Dendritic cell treated with granulocyte-macrophage colony-stimulating factor and Interleukin-4, amounts not matched to agents 40 ng/mL and 50 ng/mL, for 4 days (primary cell): ENCODE results near the gene DAB1.

Experiments
- H3K27ac Mint-ChIP-seq: one replicate; pipeline ENCODE4 v1.8.0; 2022; ENCODE audit warnings: mild to moderate bottlenecking, mixed read lengths
- H3K27me3 Mint-ChIP-seq: one replicate; pipeline ENCODE4 v1.8.0; 2022; ENCODE audit warnings: mild to moderate bottlenecking, mixed read lengths
- H3K36me3 Mint-ChIP-seq: one replicate; pipeline ENCODE4 v1.8.0; 2022; ENCODE audit warnings: low read depth, mixed read lengths
- H3K4me1 Mint-ChIP-seq: one replicate; pipeline ENCODE4 v1.8.0; 2022; ENCODE audit warnings: low read depth, mixed read lengths
- H3K4me3 Mint-ChIP-seq: one replicate; pipeline ENCODE4 v1.8.0; 2022; ENCODE audit warnings: mild to moderate bottlenecking, moderate library complexity, mixed read lengths
- H3K9me3 Mint-ChIP-seq: one replicate; pipeline ENCODE4 v1.8.0; 2022; ENCODE audit warnings: mixed read lengths
- intact Hi-C: fragments of 100-400 bp; cut with micrococcal nuclease; formaldehyde crosslinking; loops from one replicate; pipeline ENCODE4 v1.15.0; 2022

The DAB1 gene

DNA sequence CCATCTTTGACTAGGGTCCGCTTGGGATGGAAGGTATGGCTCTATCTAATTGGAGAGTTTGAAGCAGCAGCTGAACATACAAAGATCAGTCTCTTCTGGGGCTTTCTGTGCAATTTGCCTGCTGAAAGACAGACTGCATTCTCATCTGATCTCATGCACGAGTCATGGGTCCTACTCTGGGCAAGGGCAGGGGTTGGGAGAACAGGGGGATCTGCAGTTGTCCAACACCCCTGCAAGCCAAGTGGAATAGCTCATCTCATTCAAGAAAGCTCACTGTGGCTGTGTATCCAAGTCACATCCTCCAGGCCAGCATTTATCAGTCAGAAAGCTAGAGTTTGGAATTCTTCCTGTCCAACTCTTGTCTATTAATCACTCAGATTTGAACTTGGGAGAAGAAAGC lies 280.9 kb downstream of the DAB1 start:
- Mint-ChIP-seq H3K4me1 (no peaks in the 10 kb centered on the region), H3K36me3 (no peaks in the 10 kb centered on the region), H3K27me3 (no peaks in the 10 kb centered on the region), H3K27ac (no peak overlapping the region), H3K9me3 (no peaks in the 10 kb centered on the region), H3K4me3 (no peak overlapping the region)
- intact Hi-C loops, result no loop called here

DNA sequence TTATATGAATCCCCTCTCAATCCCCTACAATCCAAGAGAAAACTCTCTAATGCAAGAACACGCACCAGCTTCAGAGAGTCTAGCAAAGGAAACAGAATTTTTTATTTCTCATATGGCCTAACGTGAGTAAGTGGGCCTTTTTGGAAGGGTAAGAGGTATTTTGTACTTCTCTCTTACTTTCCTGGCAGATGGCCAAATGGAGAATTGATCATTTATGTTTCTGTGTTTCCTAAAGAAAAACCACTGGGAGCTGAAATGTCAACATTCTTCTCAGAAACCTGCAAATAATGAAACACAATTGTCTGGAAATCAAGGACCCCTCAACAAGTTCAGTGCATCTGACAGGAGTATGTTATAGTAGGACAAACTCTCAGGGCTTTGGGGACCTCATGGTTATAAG lies 281.7 kb downstream of the DAB1 start:
- intact Hi-C loops, result no loop called here
- H3K27me3 Mint-ChIP-seq, result no peaks in the 10 kb centered on the region
- H3K4me1 Mint-ChIP-seq, result no peaks in the 10 kb centered on the region
- H3K36me3 Mint-ChIP-seq, result no peaks in the 10 kb centered on the region
- no peak overlapping the region for H3K27ac Mint-ChIP-seq
- H3K9me3 Mint-ChIP-seq, result no peaks in the 10 kb centered on the region
- H3K4me3 Mint-ChIP-seq, result no peak overlapping the region

DNA sequence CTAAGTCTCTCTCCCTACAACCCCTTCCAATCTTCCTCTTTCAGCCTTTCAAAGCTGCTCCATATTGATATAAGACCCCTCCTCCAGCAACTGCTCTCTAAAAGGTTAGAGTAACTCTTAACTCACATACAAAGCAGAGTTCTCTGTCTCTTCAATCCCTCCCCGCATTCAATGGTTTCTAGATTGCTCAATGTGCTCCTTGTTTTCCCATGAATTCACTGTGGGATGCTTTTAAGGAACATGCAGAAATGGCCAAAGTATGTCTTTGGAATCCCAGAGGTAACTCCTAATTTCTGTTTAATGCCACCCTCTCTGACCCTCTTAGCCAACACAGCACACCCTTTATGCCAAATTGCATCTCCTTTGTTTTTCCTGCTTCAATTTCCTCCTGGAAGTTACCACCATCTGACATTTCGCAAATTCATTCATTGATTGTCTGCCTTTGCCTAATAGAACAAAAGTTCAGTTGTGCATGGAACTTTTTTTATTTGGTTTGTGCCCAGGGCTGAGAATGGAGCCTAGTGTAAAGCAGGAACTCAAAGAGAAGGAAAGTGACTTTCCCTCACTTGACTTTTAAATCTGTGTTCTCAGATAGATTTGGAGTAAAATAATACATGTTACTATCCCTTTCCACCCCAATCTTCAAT lies 285.3 kb downstream of the DAB1 start:
- H3K36me3 Mint-ChIP-seq, result no peaks in the 10 kb centered on the region
- no peak overlapping the region for H3K4me3 Mint-ChIP-seq
- no peaks in the 10 kb centered on the region for H3K4me1 Mint-ChIP-seq
- no peaks in the 10 kb centered on the region for H3K27me3 Mint-ChIP-seq
- no peak overlapping the region for H3K27ac Mint-ChIP-seq
- H3K9me3 Mint-ChIP-seq, result no peaks in the 10 kb centered on the region
- intact Hi-C loops, result no loop called here

DNA sequence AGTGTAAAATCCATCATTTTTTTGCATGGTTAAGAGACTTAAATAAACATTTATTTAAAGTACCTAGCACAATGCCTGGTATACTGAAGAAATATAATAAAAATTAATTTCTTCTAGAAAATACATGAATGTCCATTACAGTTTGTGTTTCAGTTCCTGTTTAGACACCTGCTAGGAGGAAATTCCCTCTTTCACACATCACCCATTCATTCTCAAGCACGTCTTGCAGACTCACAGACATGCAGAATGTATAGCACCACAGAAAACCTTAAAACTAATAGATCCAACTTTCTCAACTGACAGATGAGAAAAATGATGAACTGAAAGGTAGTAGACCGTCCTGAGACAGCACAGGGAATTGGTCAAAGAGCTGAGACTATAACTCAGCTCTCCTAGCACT lies 285.9 kb downstream of the DAB1 start:
- no peak overlapping the region for H3K4me3 Mint-ChIP-seq
- intact Hi-C loops, result no loop called here
- no peaks in the 10 kb centered on the region for H3K9me3 Mint-ChIP-seq
- no peaks in the 10 kb centered on the region for H3K27me3 Mint-ChIP-seq
- H3K36me3 Mint-ChIP-seq, result no peaks in the 10 kb centered on the region
- no peaks in the 10 kb centered on the region for H3K4me1 Mint-ChIP-seq
- no peak overlapping the region for H3K27ac Mint-ChIP-seq

DNA sequence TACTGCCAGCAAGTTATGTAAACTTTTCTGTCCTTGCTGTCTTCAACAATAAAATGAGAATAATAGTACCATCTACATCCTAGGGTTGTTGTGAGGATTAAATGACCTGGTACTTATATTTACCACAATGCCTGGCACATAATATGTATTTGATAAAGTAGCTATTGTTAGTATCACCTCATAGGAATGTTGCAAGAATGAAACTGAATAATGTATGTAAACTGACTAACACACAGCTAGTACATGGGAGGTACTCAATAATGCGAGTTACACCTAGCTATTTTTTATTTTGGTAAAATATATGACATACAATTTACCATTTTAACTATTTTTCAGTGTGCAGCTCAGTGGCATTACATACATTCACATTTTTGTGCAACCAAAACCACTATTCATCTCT lies 289.1 kb downstream of the DAB1 start:
- Mint-ChIP-seq H3K4me3 (no peak overlapping the region), H3K36me3 (no peaks in the 10 kb centered on the region), H3K27ac (no peak overlapping the region), H3K27me3 (no peaks in the 10 kb centered on the region), H3K4me1 (no peaks in the 10 kb centered on the region), H3K9me3 (no peaks in the 10 kb centered on the region)
- intact Hi-C loops, result no loop called here

DNA sequence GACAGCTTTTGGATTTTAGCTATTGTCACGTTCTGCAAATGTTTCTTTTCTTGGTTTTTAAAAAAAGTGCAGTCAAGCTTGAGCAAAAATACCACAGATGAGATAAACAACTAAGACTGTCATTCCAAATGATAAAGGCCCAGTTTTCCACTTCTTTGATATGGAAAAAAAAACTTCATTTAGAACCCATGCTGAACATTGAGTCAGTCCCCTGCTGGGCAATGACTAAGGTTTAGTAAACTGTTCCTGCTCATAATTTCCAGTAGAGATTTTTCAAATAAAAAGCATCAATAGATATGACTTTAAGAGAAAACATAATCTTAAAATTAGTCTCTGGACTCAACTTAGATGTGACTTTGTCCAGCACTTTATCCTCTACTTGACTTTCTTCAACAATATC lies 290.2 kb downstream of the DAB1 start:
- Mint-ChIP-seq H3K9me3 (no peaks in the 10 kb centered on the region), H3K36me3 (no peaks in the 10 kb centered on the region), H3K27me3 (no peaks in the 10 kb centered on the region), H3K4me3 (no peak overlapping the region), H3K27ac (no peak overlapping the region), H3K4me1 (no peaks in the 10 kb centered on the region)
- intact Hi-C loops, result no loop called here

DNA sequence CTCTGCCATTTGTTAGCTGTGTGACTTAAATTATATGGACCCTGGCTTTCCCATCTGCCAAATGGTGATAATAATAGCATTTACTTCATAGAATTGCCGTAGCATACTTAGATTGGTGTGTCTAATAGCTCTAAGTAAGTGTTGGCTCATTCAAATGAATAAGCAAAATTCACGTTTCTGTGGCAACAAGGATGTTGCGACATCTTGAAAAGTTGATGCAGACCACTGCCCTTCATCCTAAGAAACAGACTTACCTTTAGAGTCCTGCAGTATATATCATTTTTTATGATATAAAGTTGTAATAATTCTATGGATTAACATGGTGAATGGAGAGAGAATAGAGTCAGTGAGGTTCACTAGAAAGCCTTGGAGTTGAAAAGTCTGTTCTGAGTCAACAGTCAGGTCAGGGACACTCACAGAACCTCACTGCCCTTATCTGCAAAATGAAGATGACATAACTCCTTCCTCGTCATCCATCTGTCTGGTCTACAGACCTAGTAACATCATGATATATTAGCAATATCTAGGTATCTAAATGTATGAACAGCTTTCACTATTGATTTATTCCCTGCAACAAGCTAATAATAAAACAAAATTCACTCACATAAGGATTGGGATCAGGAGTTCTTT lies 290.8 kb downstream of the DAB1 start:
- no peaks in the 10 kb centered on the region for H3K9me3 Mint-ChIP-seq
- intact Hi-C loops, result no loop called here
- H3K27ac Mint-ChIP-seq, result no peak overlapping the region
- no peak overlapping the region for H3K4me3 Mint-ChIP-seq
- H3K27me3 Mint-ChIP-seq, result no peaks in the 10 kb centered on the region
- H3K36me3 Mint-ChIP-seq, result no peaks in the 10 kb centered on the region
- no peaks in the 10 kb centered on the region for H3K4me1 Mint-ChIP-seq

DNA sequence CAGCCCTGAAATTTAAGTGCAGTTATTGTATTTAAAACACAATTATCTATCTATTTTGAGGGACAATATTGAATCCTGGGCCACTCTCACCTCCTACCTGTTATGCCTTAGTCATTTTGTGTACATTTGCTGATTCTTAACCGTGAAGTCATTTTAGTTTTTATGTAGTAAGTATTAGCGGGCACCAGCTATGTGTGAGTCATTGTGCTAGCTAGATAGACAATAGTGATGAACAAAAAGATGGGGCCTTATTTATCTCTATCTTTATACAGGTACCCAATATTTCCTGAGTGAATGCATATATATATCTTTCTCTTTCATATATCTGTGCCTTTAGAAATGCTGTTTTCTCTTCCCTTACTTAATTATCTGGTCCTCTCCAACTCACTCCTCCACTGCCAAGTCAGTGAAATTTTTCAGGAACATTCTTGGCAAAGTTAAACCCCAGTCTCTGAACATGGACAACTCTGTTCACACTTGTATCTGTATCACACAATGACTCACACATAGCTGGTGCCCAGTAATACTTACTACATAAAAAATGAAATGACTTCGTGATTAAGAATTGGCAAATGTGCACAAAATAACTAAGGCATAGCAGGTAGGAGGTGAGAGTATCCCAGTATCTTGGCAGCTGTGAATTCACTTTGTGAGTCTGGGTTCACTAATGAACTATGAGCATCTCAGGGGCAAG lies 292.0 kb downstream of the DAB1 start:
- Mint-ChIP-seq H3K4me1 (no peaks in the 10 kb centered on the region), H3K27ac (no peak overlapping the region), H3K36me3 (no peaks in the 10 kb centered on the region), H3K27me3 (no peaks in the 10 kb centered on the region), H3K4me3 (no peak overlapping the region), H3K9me3 (no peaks in the 10 kb centered on the region)
- intact Hi-C loops, result no loop called here

DNA sequence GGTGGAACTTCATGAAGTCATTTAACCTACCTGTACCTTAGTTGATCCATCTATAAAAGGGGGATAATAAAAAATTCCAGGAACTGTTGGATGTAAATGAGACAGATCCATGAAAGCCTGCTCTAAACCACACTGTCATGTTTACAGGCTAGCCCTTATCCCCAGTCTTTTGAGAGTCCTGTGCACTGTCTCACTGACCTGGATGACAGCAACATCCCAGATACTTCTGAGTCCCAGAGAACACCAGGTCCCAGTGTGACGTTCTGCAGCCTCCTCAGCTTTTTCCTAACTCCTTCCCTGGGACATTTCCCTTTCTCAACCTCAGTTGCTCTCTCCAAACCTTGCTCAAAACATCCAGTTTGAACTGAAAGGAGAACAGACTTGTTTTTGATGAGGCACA lies 292.6 kb downstream of the DAB1 start:
- no peak overlapping the region for H3K4me3 Mint-ChIP-seq
- H3K27me3 Mint-ChIP-seq, result no peaks in the 10 kb centered on the region
- intact Hi-C loops, result no loop called here
- no peaks in the 10 kb centered on the region for H3K36me3 Mint-ChIP-seq
- no peaks in the 10 kb centered on the region for H3K4me1 Mint-ChIP-seq
- no peak overlapping the region for H3K27ac Mint-ChIP-seq
- H3K9me3 Mint-ChIP-seq, result no peaks in the 10 kb centered on the region

DNA sequence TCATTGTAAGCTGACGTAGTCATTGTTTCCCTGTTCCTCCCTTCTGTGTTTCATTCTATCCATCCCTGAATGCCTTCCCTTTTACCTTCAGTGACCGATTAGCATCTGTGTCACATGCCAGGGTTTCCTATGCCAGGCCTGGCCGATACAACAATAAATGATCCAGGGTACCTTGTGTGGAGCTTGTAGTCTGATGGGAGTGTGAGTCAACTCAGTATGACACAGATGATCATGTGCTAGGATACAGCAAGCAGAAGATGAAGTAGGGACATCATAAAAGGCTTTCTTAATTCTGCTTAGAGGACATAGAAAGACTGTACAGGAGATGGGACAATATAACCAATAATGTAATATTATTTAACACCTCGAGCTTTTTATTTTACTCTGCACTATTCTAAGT lies 294.0 kb downstream of the DAB1 start:
- H3K36me3 Mint-ChIP-seq, result no peaks in the 10 kb centered on the region
- no peak overlapping the region for H3K27ac Mint-ChIP-seq
- no peaks in the 10 kb centered on the region for H3K4me1 Mint-ChIP-seq
- H3K4me3 Mint-ChIP-seq, result no peak overlapping the region
- H3K9me3 Mint-ChIP-seq, result no peaks in the 10 kb centered on the region
- intact Hi-C loops, result no loop called here
- no peaks in the 10 kb centered on the region for H3K27me3 Mint-ChIP-seq

DNA sequence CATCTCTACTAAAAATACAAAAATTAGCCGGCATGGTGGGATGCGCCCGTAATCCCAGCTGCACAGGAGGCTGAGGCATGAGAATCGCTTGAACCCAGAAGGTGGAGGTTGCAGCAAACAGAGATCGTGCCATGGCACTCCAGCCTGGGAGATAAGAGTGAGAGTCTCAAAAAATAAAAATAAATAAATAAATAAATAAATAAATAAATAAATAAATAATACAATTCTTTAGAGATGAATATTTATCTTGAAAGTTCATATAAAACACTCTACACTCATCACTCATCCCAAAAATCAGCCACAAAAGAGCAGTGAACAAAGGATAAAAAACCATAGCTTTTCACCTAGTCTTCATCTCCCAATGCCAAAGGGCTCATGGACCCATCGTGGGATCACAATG lies 295.9 kb downstream of the DAB1 start:
- intact Hi-C loops, result no loop called here
- Mint-ChIP-seq H3K27me3 (no peaks in the 10 kb centered on the region), H3K9me3 (no peaks in the 10 kb centered on the region), H3K36me3 (no peaks in the 10 kb centered on the region), H3K4me1 (no peaks in the 10 kb centered on the region), H3K27ac (no peak overlapping the region), H3K4me3 (no peak overlapping the region)

DNA sequence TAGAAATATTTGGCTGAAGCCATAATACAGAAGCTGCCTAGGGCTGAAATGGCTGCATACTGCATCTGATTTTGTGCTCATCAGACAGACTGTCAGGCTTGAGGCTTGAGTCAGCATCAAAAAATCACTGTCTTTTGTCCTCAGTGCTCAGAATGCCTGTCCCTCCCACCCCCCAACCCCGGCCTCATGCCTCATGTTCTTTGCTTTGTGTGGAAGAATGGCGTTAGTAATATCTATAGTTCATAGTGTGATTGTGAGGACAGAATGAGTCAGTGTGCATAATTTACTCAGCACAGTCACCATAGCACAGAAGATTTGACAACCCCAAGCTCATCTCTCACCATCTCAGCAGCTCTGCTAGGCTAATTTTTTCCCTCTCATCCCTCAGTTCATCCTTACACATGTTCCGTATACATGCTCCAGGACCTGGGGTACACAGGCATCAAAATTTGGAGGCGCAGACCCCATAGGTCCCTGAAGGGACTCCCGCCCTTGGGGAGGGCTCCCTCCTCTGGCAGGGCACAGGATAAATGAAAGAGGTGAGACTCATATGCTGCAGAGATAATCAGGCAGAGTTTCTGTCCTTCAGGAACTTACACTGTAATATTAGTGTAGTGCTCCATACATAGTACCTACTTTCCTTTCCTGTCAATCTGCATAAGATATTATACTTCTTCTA lies 299.0 kb downstream of the DAB1 start:
- intact Hi-C loops, result no loop called here
- no peaks in the 10 kb centered on the region for H3K36me3 Mint-ChIP-seq
- H3K27ac Mint-ChIP-seq, result no peak overlapping the region
- no peaks in the 10 kb centered on the region for H3K4me1 Mint-ChIP-seq
- no peaks in the 10 kb centered on the region for H3K9me3 Mint-ChIP-seq
- no peak overlapping the region for H3K4me3 Mint-ChIP-seq
- H3K27me3 Mint-ChIP-seq, result no peaks in the 10 kb centered on the region

DNA sequence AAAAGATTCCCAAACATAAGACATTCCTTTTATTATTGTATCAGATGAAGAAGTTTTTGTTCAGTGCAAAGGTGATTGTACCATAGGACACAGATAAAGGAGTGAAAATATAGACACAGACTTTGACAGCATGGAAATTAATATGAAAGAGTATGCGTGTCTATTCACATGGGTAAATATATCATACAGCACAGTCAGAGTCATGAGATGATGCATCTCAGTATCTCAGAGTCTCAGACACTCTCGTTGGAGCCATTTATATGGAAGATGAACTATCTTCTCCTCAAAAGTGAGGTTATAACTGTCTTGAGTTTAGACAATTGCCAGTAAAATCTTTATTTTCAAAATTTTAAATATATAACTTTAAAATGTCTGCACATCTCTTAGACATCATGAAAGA lies 299.7 kb downstream of the DAB1 start:
- no peaks in the 10 kb centered on the region for H3K9me3 Mint-ChIP-seq
- H3K27me3 Mint-ChIP-seq, result no peaks in the 10 kb centered on the region
- no peak overlapping the region for H3K4me3 Mint-ChIP-seq
- no peaks in the 10 kb centered on the region for H3K36me3 Mint-ChIP-seq
- H3K4me1 Mint-ChIP-seq, result no peaks in the 10 kb centered on the region
- intact Hi-C loops, result no loop called here
- H3K27ac Mint-ChIP-seq, result no peak overlapping the region

DNA sequence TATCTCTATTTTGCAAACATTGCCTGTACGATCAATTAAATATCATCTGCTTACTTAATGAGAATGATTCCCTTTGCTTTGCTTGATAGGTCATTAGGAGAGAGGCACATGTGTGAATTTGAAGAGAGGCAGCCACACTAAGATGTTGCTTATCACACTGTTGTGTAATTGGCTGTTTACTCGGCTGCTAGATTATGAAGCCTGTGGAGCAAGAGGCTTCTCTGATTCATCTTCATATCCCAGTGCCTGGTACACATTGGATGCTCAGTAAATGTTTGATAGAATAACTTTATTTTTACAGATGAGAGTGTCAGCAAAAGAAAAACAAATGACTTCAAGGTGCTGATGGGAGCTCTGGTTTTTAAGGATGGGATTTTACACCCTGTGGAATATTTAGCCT lies 301.8 kb downstream of the DAB1 start:
- Mint-ChIP-seq H3K4me1 (no peaks in the 10 kb centered on the region), H3K36me3 (no peaks in the 10 kb centered on the region), H3K9me3 (no peaks in the 10 kb centered on the region), H3K4me3 (no peak overlapping the region), H3K27ac (no peak overlapping the region), H3K27me3 (no peaks in the 10 kb centered on the region)
- intact Hi-C loops, result no loop called here
